ENCODE results near the gene USP13.

Gene USP13

DNA sequence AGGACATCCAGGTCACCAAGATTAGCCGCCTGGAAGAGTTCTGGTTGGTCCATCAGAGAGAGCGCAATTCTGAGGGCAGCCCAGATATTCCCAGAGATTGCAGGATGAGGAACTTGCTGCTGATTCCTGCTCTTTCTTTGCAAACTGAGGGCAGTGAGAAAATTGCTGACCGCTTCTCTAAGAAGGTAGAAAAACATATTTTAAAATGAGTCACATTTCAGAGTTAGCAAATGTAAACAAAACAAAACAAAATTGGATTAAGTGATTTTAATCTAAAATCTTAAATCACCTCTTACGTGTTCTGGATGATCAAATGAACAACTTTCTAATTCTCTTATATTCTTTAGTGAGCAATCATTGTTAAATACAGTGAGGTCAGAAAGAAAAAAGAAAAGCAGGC lies 149.0 kb downstream of the USP13 start:
- DNase-seq, result no peak

GRCh38 chr3:179806177-179806576 lies 153.3 kb downstream of the USP13 start:
- DNase-seq, result no peak

DNA sequence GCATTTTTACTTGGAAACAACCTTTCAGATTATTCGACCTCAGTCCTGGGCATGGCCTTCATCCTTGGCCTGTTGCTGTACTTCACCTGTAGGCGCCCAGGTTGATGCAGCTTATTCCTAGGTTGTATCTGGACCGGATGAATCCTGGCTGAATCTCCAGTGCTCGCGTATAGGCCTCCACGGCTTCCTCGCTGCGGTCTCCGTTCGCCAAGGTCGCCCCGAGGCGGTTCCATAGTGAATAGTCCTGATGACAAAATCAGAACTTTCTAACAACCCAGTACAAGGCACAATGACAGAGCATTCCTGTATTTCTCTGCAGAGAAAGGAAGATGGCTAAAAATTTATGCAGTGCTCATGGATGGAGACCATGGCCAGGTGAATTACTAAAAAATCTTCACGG lies 154.7 kb downstream of the USP13 start:
- DNase-seq, result no peak

- DNase-seq, result no peak
Measured at GRCh38 chr3:179809639-179810038, 156.8 kb downstream of the USP13 start.

- peak; percentile 14 for DNase-seq
Measured at GRCh38 chr3:179811321-179812095, 158.7 kb downstream of the USP13 start.

DNA sequence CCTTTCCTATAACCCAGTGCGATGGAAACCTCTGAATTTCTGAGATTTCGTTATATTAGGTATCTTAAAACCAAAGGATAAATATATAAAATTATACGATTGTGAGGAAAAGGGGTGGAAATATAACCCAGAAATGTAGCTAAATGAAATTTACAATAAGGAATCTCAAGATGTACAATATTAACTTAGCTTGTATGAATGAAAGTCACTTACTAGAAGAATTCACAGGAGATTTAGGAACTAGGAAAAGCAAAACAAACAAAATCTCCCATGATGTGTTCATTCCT lies 159.2 kb downstream of the USP13 start:
- no peak for DNase-seq

- no peak for DNase-seq
Measured at GRCh38 chr3:179819379-179819778, 166.5 kb downstream of the USP13 start.

- DNase-seq, result no peak
Measured at GRCh38 chr3:179822296-179822695, 169.5 kb downstream of the USP13 start.

- DNase-seq, result no peak
Measured at GRCh38 chr3:179825527-179826246, 172.8 kb downstream of the USP13 start.

- DNase-seq, result no peak
Measured at GRCh38 chr3:179826247-179826637, 173.4 kb downstream of the USP13 start.

DNA sequence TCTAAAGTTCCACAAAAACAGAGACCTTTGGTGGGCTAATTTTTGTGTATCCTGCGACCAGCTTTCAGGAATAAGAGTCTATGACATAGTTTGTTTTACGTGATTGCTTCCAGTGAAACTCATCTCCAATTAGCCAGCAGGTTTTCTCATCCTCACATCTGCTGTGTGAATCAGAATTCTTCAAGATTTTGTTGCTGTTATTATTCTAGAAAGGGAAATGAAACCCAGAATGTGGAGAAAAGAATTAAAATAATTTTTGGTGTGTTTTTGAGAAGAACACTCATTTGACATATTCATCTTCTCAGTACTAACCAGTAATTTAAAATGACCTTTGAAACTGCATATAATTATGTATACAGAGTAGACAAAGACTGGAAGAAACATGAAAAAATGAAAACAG lies 175.9 kb downstream of the USP13 start:
- no peak for DNase-seq

GRCh38 chr3:179829401-179829800 lies 176.6 kb downstream of the USP13 start:
- DNase-seq, result no peak

DNA sequence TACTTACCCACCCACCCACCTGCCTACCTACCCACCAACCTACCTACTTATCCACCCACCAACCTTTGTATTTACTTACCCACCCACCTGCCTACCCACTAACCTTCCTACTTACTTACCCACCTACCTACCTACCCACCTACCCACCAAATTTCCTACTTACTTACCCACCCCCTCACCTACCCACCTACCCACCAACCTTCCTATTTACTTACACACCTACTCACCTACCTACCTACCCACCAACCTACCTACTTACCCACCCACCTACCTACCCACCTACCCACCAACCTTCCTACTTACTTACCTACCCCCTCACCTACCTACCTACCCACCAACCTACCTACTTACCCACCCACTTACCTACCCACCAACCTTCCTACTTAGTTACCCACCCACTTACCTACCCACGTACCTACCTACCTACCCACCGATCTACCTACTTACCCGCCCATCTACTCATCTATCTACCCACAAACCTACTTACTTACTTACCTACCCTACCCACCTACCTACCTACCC lies 179.6 kb downstream of the USP13 start:
- DNase-seq, result no peak

- DNase-seq, result no peak
Measured at GRCh38 chr3:179833294-179833693, 180.5 kb downstream of the USP13 start.

- no peak for DNase-seq
Measured at GRCh38 chr3:179837374-179837773, 184.5 kb downstream of the USP13 start.
